ENCODE data around the gene CLCNKA.
A peak's percentile ranks its signal among the peaks of the same experiment; 100 is the strongest.
"Not testable (repeated sequence)": the region's sequence is repeated elsewhere in the genome, so short reads cannot be mapped to it uniquely, and the experiment has no call there.

Gene CLCNKA

DNA sequence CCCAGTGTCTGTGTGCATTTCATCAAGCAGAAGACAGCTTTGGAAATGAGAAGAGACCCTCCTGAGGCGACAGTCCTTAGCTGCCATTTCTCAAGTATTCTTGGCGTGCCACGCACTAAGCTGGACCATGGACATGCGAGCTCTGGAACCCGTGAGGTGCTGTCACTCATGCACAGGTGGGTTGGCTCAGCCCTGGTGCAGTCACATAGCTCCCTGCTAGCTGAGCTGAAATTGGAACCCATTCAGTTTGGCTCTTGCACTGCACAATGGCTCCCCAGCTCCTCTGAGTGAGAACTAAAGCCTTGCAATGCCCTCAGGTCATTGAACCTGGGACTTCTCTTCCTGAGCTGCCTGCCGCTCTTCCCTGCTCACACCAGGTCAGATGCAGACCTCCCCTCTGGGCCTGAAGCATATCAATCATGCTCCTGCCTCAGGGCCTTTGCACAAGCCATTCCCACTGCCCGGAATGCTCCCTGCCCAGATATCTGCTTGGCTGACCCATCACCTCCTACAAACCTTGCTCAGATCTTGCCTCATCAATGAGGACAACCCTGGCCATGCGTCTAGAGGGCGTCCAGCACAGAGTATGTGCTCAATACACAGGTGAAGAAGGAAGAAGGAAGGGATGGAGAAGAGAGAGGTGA lies 24.1 kb upstream of the CLCNKA start:
- no peak for DNase-seq

DNA sequence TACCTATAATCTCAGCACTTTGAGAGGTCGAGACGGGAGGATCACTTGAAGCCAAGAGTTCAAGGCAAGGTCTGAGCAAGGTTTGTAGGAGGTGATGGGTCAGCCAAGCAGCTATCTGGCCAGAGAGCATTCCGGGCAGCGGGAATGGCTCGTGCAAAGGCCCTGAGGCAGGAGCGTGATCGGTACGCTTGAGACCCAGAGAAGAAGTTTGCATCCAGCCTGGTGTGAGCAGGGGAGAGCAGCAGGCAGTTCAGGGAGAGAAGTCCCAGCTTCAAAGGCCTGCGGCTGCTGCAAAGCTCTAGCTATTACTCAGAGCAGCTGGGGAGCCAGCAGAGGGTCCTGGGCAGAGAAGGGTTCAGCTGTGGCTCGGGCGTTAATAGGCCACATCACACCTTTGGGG lies 22.9 kb upstream of the CLCNKA start:
- no peak for DNase-seq

DNA sequence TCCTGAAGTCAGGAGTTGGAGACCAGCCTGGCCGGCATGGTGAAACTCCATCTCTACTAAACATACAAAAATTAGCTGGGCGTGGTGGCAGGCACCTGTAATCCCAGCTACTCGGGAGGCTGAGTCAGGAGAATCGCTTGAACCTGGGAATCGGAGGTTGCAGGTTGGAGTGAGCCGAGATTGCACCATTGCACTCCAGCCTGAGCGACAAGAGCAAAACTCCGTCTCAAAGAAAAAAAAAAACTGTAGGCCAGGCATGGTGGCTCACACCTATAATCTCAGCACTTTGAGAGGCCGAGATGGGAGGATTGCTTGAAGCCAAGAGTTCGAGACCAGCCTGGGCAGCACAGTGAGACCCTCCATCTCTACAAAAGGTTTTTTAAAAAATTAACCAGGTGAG lies 20.6 kb upstream of the CLCNKA start:
- not testable (repeated sequence) for DNase-seq

DNA sequence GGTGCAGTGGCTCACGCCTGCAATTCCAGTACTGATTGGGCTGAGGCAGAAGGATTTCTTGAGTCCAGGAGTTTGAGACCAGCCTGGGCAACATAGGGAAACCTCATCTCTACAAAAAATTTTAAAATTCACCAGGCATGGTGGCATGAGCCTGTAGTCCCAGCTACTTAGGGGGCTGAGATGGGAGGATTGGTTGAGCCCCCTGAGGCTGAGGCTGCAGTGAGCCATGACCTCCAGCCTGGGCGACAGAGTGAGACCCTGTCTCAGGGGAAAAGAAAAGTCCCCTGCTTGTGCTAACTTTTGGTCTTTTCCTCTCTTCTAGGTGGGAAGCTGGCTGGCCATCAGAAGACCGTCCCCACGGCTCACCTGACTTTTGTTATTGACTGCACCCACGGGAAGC lies 16.2 kb upstream of the CLCNKA start:
- DNase-seq: no peak

DNA sequence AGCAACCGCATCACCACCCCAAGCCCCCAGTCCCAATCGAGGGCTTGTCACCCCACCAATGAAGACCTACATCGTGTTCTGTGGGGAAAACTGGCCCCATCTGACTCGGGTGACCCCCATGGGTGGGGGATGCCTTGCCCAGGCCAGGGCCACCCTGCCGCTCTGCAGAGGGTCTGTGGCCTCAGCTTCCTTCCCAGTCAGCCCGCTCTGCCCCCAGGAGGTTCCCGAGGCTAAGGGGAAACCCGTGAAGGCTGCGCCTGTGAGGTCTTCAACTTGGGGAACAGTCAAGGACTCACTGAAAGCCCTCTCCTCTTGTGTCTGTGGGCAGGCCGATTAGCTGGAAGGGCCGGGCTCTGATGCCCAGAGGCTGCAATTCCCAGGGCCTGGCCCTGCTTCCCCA lies 15.8 kb upstream of the CLCNKA start:
- DNase-seq: no peak

DNA sequence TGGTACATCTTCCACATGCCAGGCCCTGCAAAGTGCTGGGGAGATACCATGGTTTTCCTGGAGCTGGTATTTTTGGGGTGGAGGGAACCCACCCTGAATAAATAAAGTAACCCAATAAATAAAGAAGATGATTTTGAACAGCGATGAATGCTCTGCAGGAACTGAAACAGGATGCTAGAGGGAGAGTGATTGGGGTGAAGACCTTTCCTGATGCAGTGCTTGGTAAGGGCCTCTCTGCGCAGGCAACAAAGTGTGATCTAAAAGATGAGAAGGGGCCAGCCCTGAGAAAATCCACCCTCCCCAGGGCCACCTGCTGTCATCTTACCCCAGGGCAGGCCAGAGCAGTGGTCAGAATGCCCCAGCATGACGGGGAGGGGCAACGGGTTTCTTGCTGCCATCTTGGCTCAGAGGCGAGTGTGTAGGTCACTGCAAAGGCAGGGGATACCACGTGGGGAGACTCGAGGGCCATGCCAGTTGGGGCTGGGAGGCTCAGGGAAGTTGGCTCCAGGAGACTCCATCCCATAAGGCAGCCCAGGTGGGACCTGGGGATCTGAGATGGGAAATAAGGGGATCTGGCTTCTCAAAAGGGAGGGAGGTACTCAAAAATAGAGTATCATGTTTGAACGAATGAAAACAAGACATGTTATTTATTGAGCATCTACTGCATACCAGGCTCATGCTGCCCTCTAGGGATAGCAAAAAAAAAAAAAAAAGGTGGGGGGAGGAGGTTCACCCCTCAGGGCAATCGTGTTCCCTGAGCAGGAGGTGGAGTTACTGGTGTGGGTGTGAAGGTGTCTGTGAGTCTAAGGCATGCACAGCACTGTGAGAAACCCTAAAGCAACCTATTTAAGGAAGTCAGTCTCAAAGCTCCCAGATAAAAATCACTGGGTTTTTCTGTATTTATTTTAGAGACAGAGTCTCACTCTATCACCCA lies 15.0 kb upstream of the CLCNKA start:
- DNase-seq: no peak

DNA sequence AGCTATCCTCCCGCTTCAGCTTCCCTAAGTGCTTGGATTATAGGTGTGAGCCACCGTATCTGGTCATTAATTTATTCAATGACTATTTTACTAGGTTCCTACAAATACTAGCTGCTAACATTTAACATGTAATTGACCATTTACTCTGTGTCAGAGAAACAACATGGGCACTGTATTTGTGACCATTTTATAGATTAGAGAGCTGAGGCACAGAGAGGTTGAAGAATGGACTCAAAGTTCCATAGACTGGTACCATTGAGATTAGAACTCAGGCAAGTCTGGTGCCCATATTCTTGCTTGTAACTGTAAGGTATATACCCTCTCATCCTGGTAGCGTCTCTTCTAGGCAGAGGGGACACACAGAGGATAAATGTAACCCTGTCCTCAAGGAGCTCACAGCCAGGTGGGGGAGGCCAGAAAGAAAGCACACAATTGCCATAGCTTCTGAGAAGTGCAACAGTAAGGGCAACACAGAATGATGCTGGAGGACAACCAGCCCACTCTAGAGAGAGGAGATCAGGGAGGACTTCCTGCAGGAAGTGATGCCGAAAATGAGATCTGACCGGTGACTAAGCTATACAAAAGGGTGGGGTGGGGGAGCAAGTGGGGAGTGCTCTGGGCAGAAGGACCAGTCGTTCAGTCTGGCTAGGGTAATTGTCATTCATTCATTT lies 14.0 kb upstream of the CLCNKA start:
- DNase-seq: no peak

DNA sequence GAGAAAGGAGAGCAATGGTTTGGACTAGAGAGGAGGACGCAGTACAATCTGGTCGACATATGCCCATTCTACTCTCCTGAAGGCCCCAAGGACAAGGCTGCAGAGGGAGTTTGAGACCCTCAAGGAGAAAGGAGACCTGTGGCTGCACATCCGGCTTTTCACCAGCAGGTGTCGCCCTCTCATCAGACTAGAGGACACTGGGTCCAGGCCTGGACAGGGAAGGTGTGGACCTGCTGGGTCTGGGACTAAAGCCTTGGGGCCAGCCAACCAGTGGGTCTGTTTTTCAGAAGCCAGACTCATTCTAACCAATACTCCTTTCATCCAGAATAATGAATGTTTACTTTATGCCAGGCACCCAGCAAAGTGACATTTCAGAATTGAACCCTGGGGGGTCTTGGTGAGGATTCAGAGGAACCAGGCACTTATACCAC lies 12.8 kb upstream of the CLCNKA start:
- peak; percentile 29 to 84 for DNase-seq

DNA sequence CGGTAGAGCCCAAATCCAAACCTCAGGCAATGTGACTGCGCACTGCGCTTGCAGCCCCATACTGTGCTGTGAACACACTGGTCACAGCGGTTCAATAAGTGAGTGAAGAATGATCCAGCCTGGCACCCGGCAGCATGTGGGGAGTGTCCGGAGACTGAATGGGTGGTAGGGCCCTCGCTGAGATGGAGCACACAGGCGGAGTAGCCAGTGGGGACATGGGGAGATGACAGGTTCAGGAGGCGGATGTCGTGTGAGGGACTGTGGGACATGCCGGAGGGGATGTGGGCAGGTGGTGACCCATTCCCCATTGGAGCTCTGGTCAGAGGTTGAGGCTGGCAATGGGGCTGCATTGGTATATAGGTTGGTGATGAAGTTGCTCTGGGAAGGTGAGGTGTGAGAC lies 12.2 kb upstream of the CLCNKA start:
- no peak for DNase-seq

DNA sequence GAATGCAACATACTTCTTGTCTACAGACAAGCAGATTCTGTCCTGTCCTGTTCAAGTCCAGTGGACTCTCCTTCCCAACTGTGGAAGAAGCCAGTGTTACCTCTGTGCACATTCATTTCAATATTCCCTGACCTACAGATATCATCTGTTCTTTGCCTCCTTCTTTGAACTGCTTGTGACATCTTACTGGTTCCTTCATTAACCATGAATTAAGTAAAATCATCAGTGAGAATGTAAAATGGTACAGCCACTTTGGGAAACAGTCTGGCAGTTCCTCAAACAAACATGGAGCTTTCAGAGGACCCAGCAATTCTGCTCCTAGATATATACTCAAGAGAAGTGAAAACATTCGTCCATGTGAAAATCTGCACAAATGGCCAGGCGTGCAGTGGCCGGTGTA lies 11.0 kb upstream of the CLCNKA start:
- DNase-seq: no peak

DNA sequence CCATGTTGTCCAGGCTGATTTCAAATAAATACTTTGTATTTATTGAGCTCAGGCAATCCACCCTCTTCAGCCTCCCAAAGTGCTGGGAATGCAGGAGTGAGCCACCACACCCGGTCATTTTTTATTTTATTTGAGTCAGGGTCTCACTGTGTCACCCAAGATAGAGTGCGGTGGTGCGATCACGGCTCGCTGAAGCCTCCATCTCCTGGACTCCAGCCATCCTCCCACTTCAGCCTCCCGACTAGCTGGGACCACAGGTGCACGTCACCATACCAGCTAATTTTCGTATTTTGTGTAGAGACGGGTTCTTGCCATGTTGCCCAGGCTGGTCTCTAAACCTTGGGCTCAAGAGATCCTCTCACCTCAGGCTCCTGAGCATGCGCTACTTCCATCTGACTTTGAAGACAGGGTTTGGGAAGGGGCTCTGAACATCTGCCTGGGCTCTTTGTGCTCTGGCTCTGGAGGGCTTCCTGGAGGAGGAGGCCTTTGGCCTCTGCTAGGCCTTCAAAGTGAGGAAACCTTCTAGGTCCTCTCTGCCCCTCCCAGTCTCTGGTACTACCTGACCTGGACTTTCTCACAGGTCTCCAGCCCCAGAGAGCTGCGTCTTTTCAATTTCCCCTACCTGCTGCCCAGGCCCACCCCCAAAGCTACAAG lies 9.8 kb upstream of the CLCNKA start:
- no peak for DNase-seq

DNA sequence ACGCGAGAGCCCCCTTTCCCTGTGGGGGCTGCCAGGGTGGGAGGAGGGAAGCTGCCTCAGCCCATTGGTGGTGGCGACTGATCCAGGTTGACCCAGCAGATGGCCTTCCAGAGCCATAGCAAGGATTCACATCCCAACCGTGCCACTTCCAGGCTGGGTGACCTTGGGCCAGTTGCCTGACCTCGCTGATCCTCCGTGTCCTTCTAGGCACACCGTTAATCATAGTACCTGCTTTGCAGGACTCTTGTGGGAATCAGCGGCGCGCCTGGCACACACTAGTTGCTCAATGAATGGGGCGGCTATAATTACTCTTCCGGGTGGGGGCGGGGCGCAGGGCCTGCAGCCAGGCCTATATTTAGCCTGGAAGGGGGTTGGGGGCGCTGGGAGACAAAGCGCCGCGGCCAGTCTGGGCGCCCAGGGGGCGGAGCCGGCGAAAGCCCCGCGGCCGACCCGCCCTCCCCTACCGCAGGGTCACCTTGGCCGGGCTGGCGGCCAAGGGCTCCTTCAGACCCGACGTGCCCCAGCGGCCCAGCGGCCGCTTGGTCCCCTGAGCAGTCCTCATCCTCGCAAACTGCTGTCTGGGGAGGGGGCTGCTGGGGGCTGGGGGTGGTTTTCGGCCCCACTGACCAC lies 9.1 kb upstream of the CLCNKA start:
- no peak for DNase-seq

DNA sequence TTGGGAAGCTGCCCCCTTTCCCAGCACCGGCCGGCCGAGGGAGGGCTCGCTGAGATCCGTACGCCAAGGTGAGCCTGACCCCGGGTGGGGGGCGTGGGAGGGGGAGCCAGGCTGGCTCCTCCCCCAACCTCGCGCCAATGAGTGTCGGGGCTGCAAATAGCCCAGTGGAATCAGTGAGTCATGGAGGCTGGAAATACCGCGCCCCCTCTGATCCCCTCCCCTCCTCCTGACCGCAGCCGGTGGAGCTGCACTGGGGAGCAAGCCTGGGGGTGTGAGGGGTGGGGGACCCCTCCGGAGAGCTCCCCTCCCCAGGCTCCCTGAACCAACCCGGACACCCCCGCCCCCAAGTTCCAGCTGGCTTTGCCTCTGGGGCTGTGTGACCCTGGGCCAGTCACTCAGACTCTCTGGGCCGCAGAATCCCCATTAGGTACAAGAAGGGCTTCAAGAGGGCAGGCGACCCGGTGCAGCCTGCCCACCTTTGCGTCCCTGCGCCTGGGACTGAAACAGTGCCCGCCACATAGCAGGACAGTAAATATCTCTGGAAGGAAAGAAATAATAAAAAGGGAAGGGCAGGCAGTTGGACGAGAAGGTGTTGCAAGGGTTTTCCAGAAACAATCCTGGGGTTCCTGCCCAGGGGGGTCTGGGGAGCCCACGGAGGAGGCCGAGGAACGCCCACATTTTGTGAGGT lies 8.5 kb upstream of the CLCNKA start:
- no peak for DNase-seq

DNA sequence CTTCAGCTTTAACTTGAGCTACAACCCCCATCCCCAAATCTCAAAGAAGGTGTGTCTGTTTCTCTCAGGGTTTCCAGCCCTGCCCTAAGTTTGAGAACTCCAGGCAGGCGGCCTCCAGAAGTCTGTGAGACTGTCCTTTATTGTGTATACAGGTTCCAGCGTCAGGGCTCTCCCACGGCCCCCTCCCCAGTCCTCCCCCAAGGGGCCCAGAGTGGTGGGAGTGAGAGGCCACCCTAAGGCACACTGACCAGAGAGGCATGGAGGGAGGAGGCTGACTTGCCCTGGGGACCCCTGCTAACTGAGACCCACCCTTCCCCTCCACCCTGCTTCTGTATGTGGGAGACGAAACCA lies 8.0 kb upstream of the CLCNKA start:
- no peak for DNase-seq

DNA sequence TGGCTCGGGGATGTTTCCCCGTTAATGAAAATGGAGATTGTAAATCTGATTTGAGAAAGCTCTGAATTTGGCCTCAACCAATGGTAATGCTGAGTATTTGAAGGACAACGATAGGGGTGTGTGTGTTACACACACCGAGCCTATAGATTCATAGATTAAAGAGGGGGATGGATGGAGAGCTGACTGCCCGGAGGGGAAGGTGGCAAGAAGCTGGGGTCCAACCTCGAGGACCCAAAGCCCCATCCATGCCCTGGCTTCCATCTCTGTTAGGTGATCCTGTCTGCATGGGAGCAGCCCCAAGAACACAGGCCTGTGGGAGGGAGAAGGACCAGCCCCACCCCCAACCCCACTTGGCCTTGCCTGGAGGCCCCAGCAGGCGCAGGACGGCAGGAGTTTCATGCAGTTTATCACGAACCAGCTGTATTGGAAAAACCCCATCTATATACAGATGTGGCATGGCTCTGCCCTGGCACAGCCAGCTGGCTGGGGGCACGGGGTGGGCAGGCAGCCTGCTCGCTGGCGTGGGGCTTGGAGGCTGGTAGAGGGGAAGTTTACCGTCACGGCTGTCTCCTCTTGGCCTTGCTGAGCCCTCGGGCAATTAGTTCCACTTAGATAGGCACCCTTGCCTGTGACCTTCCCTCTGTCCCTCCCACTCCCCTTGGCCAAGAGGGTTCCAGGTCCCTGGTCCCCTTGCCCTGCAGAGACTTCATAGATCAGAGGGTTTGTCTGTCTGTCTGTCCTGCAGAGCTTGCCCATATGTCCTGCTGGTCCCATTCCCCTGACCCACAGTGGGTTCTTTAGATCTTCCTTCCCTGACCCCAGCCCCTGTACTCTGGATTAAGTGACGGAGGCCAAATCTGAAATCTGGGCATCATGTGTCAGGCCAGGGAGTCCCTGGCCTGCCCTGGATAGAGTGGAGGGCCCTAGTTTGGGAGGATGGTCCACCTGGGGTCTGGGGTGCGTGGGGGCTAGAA lies 7.0 kb upstream of the CLCNKA start:
- DNase-seq: no peak

DNA sequence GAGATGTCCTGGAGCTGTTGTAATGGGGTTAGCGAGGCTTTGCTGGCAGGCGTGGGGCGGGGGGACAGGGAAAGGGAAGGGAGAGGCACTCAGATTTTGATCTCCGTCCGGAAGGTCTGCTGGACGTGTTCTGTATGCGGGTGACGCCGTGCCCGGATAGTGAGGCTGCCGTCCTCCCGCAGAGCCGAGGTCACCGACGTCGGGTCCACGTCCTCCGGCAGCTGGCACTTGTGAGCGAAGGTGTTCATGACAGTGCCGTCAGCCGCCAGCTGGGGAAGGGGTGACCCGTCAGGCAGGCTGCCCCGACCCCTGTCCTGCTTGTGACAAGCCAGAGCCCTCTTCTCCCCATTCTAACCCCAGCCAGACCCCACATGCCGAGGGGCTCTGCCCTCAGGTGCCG lies 6.3 kb upstream of the CLCNKA start:
- no peak for DNase-seq

DNA sequence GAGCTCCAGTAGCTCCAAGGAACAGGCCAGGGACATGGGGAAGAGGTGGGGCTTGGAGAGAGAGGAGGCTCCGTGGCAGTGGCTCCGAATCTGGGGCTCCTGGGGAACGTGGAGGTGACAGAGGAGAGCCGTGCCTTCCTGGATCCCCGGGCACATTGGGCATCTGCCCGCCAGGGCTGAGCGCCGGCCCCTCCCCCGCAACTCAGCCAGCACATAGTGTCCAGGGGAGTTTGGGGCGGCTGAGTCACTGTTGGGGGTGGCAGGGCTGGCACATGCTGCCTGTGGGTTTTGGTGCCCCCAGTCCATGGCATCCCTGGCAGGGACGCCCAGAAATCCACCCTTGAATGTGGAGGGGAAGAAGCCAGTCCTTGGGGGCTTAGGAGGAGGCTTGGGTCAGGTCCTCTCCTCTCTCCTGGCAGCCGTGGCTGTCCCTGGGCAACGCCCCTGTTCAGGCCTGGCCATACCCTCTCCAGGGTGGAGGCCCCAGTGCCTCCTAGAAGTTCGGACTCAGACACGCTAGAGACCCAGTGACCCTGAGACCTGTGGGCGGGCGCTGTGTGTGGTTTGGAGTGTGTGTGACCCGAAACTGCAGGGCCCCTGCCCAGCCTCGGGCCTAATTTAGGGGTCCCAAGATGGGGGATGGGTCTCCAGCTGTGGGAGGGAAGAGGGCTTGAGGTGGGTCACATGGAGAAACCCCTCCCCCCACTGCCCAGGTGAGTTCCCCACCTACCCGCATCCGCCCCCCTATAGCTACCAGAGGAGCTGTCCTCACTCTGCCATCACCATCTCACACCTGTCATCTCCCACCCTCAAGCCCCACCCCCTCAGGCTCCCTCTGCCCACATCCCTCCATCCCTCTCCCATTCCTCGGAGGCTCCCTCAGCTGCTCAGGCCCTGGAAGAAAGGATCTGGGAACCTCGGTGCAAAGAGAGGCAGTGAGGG lies 5.6 kb upstream of the CLCNKA start:
- no peak for DNase-seq

DNA sequence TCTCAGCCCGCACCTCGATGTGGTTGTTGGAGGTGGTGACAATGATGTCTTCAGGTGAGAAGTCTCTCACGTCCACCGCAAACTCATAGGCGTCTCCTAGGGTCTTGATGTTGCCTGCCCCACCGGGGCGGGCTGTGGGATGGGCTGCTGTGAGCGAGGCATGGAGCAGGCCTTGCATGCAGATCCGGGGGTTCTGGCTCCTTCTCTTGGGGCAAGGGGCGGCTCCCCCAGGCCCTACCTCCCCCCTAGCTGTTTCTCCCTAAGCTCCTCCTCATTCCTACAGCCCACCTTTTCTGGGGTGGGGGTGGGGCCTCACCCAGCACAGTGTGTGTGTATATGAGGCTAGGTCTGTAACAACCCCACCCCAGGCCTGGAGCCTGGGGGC lies 4.8 kb upstream of the CLCNKA start:
- DNase-seq: no peak

DNA sequence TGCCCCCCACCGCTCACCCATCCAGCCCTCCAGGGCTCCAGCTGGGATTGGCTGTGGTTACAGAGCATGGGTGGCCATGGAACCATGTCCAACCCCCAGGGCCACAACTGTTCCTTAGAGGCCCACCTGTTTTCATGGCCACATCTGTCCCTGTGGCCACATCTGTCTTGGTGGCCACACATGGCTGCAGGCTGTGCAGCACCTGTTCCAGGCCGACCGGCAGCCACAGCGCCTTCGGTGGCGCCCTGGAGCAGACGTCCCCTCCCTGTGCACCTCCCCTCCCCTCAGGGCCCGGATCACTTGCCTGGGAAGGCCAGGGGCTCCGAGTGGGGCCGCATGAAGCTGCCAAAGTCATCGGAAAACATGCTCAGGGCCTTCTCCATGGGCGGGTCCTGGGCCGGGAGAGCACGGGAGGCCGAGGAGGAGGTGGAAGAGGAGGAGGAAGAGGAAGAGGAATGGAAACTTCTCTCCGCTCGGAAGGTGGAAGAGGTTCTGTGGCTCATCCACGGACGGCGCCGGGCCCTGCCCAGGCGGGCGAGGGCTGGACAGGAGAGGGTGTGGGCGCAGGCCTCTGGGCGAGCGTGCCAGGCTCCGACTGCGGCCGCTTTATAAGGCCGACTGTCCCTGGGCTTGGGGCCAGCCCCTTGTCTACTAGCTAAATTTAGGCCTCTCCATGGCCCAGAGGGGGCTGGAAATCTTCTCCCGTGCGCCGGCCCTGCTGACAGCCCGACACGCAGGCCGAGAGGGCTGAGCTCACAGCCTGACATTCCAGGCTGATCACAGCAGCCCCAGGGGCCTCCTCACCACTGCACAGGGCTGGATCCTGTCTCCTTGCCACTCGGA lies 4.2 kb upstream of the CLCNKA start, which contains the start of gene HSPB7:
TSS of gene HSPB7 (minus strand) at position 583 of the 843 bp plus-strand sequence. CDS start at position 503, 80 bp downstream.
- peak in 1 of 2 experiments; percentile 23 for DNase-seq
